Brain microvascular endothelial cell (primary cell): Measurements from ENCODE around the gene CEP120.

ENCODE experiments used
- DNase-seq: peaks from one replicate; pipeline ENCODE4 v3.0.0-alpha.2; 2020
- H3K27ac ChIP-seq: fragments of 250-450 bp; sonication (Bioruptor Pico); 2 replicates; pipeline ENCODE4 v1.5.1; 2020; ENCODE audit warnings: mild to moderate bottlenecking, moderate library complexity
- H3K27me3 ChIP-seq: fragments of 250-450 bp; sonication (Bioruptor Pico); replicated peaks from 2 replicates; pipeline ENCODE4 v1.5.1; 2020; ENCODE audit warnings: mild to moderate bottlenecking
- H3K36me3 ChIP-seq: fragments of 250-450 bp; sonication (Bioruptor Pico); replicated peaks from 2 replicates; pipeline ENCODE4 v1.5.1; 2020; ENCODE audit warnings: mild to moderate bottlenecking
- H3K4me3 ChIP-seq: 2 replicates; pipeline ENCODE4 v1.5.1; 2011; ENCODE audit warnings: low read depth, mild to moderate bottlenecking, control low read depth, low read length, moderate library complexity
- in situ Hi-C: cut with HindIII; loops from 2 replicates; pipeline ENCODE4 v1.10.0; 2017; ENCODE audit warnings: low sequenced_read_pairs, low pct_ligation_motif_present
- TF ChIP-seq, protein P1 (sequence below): IDR thresholded peaks from 2 replicates; pipeline ENCODE4 v1.5.1; 2011; ENCODE audit warnings: low read depth, mild to moderate bottlenecking, moderate library complexity, low read length, control low read depth, inconsistent platforms; ENCODE audit errors: missing control alignments

Gene CEP120

DNA sequence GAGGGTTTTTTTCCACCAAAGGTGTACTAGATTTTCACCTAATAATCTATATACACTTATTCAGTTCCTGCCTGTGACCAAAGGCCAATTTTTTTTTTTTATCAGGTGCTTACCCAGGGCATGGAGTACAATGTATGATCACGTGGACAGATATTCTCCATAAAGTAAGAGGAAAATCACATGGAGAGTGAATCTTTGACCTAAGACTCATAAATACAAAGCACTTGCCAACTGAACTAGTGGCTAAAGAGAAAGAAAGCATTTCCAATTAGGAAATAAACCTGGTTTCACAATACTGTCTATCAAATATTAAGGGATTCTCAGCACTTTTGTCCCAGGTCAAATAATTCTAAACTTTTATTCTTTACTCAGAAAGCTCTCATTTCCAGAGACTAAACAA, 33.0 kb upstream of the CEP120 start:
- in situ Hi-C loops, result no loop called here
- H3K27me3 ChIP-seq, result no peaks in the 10 kb centered on the region
- TF ChIP-seq, protein P1, sequence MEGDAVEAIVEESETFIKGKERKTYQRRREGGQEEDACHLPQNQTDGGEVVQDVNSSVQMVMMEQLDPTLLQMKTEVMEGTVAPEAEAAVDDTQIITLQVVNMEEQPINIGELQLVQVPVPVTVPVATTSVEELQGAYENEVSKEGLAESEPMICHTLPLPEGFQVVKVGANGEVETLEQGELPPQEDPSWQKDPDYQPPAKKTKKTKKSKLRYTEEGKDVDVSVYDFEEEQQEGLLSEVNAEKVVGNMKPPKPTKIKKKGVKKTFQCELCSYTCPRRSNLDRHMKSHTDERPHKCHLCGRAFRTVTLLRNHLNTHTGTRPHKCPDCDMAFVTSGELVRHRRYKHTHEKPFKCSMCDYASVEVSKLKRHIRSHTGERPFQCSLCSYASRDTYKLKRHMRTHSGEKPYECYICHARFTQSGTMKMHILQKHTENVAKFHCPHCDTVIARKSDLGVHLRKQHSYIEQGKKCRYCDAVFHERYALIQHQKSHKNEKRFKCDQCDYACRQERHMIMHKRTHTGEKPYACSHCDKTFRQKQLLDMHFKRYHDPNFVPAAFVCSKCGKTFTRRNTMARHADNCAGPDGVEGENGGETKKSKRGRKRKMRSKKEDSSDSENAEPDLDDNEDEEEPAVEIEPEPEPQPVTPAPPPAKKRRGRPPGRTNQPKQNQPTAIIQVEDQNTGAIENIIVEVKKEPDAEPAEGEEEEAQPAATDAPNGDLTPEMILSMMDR, result no peak
- no peak for DNase-seq
- H3K27ac ChIP-seq, result no peak overlapping the region
- no peaks in the 10 kb centered on the region for H3K36me3 ChIP-seq
- H3K4me3 ChIP-seq, result no peak overlapping the region

DNA sequence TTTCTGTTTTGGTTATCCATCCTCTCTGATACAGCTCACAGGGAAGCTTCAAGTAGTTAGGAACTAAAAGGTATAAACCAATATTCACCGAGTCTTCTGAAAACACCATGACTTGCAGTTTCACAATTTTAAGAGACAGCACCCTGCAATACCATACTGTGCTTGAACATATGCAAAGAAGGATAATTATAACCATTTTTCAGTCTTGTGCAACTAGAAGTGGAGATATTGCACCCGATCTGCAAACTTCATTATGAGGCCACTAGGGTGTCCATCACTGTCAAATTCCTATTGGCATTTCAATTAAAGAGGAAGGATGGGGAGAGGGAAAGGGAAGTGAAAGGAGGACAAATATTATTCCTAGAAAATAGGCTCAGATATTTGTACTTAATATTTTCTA, 32.4 kb upstream of the CEP120 start:
- in situ Hi-C loops, result no loop called here
- Histone ChIP-seq H3K27me3 (no peaks in the 10 kb centered on the region), H3K36me3 (no peaks in the 10 kb centered on the region), H3K27ac (no peak overlapping the region), H3K4me3 (no peak overlapping the region)
- no peak for DNase-seq
- TF ChIP-seq, protein P1, result peak; percentile 17

DNA sequence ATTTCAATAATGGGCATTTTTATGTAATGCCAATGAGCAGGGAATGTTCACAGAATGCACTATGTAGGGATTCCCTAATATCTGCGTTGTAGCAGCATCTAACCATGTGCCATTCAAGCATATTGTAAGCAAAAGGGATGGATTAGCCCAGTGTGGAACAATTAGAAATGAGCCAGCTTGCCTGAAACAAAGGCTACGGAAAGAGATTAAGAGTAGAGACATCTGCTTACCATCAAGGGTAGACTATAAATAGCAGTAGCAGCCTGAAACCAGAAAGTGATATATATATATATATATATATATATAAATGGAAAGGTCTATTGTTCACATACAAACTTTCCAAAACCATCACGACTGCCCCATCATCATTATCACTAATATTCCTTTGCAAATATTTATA, 31.9 kb upstream of the CEP120 start:
- TF ChIP-seq, protein P1, result no peak
- H3K27me3 ChIP-seq, result no peaks in the 10 kb centered on the region
- no peak overlapping the region for H3K4me3 ChIP-seq
- no peak for DNase-seq
- in situ Hi-C loops, result no loop called here
- H3K36me3 ChIP-seq, result no peaks in the 10 kb centered on the region
- no peak overlapping the region for H3K27ac ChIP-seq

DNA sequence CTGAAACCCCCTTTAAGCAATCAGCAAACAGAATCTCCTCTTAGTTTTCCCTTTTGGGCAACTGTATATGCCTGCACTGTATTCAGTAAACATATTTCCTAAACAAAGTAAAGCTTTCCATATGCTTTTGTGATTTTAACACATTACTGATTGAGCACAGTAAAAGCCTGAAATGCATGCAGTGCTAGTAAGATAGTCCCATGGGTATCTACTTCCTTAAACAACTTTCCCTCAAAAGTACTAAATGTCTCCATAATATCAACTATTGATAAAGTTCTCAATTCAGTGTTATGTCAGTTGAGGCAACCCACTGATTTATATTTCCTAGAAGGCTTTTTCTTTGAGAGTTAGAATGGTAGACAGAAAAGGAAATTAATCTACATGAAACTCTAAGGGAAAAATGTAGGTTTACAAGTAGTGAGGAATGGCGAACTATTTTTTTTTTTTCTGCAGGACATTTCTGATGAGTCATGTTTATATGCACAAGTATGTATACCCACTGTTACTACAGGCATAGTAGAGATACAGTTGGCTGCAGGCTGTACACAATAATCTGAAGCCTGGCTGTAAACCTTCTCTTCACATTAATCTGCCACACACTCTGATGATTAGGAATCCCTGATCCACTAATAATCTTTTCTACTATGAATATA, 31.2 kb upstream of the CEP120 start:
- no peak overlapping the region for H3K4me3 ChIP-seq
- in situ Hi-C loops, result no loop called here
- DNase-seq, result peak; percentile 10
- no peak overlapping the region for H3K27ac ChIP-seq
- H3K36me3 ChIP-seq, result no peaks in the 10 kb centered on the region
- TF ChIP-seq, protein P1, result no peak
- H3K27me3 ChIP-seq, result no peaks in the 10 kb centered on the region

DNA sequence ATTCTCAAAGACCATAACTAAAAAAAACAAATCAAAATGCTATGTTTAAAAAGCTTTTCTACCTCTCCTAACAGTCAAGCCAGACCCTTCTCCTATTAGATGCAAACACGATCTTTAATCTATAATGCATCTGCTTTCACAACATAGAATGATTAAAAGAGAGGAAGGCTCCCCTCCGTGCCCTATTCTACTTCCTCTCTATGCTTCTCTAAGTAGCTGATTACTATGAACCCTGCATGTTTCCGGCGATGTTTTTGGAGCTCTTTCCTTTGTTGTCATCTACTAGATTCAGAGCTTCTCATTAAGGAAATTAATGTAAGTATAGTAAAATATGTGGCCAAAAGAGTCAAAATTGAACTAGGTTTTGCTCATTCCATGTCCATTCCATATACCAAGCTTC, 29.2 kb upstream of the CEP120 start:
- TF ChIP-seq, protein P1, result no peak

DNA sequence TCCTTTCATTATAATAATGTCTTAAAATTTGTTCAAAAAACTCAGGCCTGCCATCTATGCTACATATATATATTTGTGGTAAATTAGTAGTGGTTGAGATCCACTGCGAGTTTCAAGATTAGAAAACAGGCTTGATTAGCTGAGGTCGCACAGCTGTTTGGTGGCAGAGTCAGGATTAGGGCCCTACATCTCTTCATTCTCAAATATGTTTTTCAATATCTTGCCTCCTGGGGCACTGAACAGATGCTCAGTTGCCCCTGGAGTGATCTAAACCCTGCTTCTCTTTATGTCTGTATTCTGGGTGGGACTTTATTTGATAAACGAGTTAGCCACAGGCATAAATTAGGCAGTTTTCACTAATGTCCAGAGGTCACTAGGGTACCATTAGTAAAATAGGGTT, 27.8 kb upstream of the CEP120 start:
- in situ Hi-C loops, result no loop called here
- H3K4me3 ChIP-seq, result no peak overlapping the region
- no peak overlapping the region for H3K27ac ChIP-seq
- TF ChIP-seq, protein P1, result no peak
- no peak for DNase-seq
- H3K36me3 ChIP-seq, result no peaks in the 10 kb centered on the region
- no peaks in the 10 kb centered on the region for H3K27me3 ChIP-seq

More for the DNA sequence above, 29.2 kb upstream of the CEP120 start:
- no peak overlapping the region for H3K27ac ChIP-seq
- no peak for DNase-seq
- H3K27me3 ChIP-seq, result no peaks in the 10 kb centered on the region
- H3K36me3 ChIP-seq, result no peaks in the 10 kb centered on the region
- H3K4me3 ChIP-seq, result no peak overlapping the region
- in situ Hi-C loops, result no loop called here
